ENCODE results near the gene HPSE2.
"Not testable (repeated sequence)": the region's sequence is repeated elsewhere in the genome, so short reads cannot be mapped to it uniquely, and the experiment has no call there.

Gene HPSE2

GRCh38 chr10:99008054-99008453, 227.6 kb downstream of the HPSE2 start:
- DNase-seq (ENCODE audit: low read depth in 3 of 3, low spot score in 1 of 3), result no peak

- DNase-seq (ENCODE audit: low read depth in 3 of 3, low spot score in 1 of 3), result no peak
Observed at GRCh38 chr10:99007457-99007856, 228.2 kb downstream of the HPSE2 start.

GRCh38 chr10:99005254-99005653, 230.4 kb downstream of the HPSE2 start:
- DNase-seq (ENCODE audit: low read depth in 3 of 3, low spot score in 1 of 3), result no peak

- DNase-seq (ENCODE audit: low read depth in 3 of 3, low spot score in 1 of 3), result no peak
Observed at GRCh38 chr10:99004738-99005137, 230.9 kb downstream of the HPSE2 start.

- no peak for DNase-seq (ENCODE audit: low read depth in 3 of 3, low spot score in 1 of 3)
Observed at GRCh38 chr10:99002392-99002791, 233.3 kb downstream of the HPSE2 start.

GRCh38 chr10:98997596-98997995, 238.1 kb downstream of the HPSE2 start:
- DNase-seq (ENCODE audit: low read depth in 3 of 3, low spot score in 1 of 3), result no peak

GRCh38 chr10:98994030-98994429, 241.6 kb downstream of the HPSE2 start:
- no peak for DNase-seq (ENCODE audit: low read depth in 3 of 3, low spot score in 1 of 3)

GRCh38 chr10:98983751-98984150, 251.9 kb downstream of the HPSE2 start:
- not testable (repeated sequence) for DNase-seq (ENCODE audit: low read depth in 3 of 3, low spot score in 1 of 3)

- DNase-seq (ENCODE audit: low read depth in 3 of 3, low spot score in 1 of 3), result no peak
Observed at GRCh38 chr10:98980353-98980752, 255.3 kb downstream of the HPSE2 start.

- no peak for DNase-seq (ENCODE audit: low read depth in 3 of 3, low spot score in 1 of 3)
Observed at GRCh38 chr10:98971464-98971863, 264.2 kb downstream of the HPSE2 start.

GRCh38 chr10:98967601-98968000, 268.1 kb downstream of the HPSE2 start:
- no peak for DNase-seq (ENCODE audit: low read depth in 3 of 3, low spot score in 1 of 3)

- no peak for DNase-seq (ENCODE audit: low read depth in 3 of 3, low spot score in 1 of 3)
Observed at GRCh38 chr10:98963608-98964007, 272.0 kb downstream of the HPSE2 start.

- no peak for DNase-seq (ENCODE audit: low read depth in 3 of 3, low spot score in 1 of 3)
Observed at GRCh38 chr10:98959379-98959778, 276.3 kb downstream of the HPSE2 start.

GRCh38 chr10:98957801-98958200, 277.9 kb downstream of the HPSE2 start:
- DNase-seq (ENCODE audit: low read depth in 3 of 3, low spot score in 1 of 3), result no peak

GRCh38 chr10:98956576-98957260, 278.9 kb downstream of the HPSE2 start:
- no peak for DNase-seq (ENCODE audit: low read depth in 3 of 3, low spot score in 1 of 3)

- DNase-seq (ENCODE audit: low read depth in 3 of 3, low spot score in 1 of 3), result no peak
Observed at GRCh38 chr10:98953251-98953650, 282.4 kb downstream of the HPSE2 start.

GRCh38 chr10:98951269-98952000, 284.2 kb downstream of the HPSE2 start:
- DNase-seq (ENCODE audit: low read depth in 3 of 3, low spot score in 1 of 3), result no peak

- DNase-seq (ENCODE audit: low read depth in 3 of 3, low spot score in 1 of 3), result no peak
Observed at GRCh38 chr10:98950106-98950505, 285.5 kb downstream of the HPSE2 start.

- no peak for DNase-seq (ENCODE audit: low read depth in 3 of 3, low spot score in 1 of 3)
Observed at GRCh38 chr10:98949306-98949705, 286.3 kb downstream of the HPSE2 start.

GRCh38 chr10:98943681-98944080, 292.0 kb downstream of the HPSE2 start:
- DNase-seq (ENCODE audit: low read depth in 3 of 3, low spot score in 1 of 3), result no peak

GRCh38 chr10:98929709-98930108, 305.9 kb downstream of the HPSE2 start:
- no peak for DNase-seq (ENCODE audit: low read depth in 3 of 3, low spot score in 1 of 3)

GRCh38 chr10:98925651-98926050, 310.0 kb downstream of the HPSE2 start:
- no peak for DNase-seq (ENCODE audit: low read depth in 3 of 3, low spot score in 1 of 3)

GRCh38 chr10:98924526-98924925, 311.1 kb downstream of the HPSE2 start:
- no peak for DNase-seq (ENCODE audit: low read depth in 3 of 3, low spot score in 1 of 3)
